ENCODE results near the gene MRPL57. TPM values are rescaled to one million over a fixed set of nuclear protein-coding genes. Genes with fewer than 3 reads are reported as not detected.
A peak's percentile ranks its signal among the peaks of the same experiment; 100 is the strongest.
"Not testable (repeated sequence)": the region's sequence is repeated elsewhere in the genome, so short reads cannot be mapped to it uniquely, and the experiment has no call there.

Gene MRPL57
- total and polyA plus RNA-seq, 9 donors, result 13.2 to 18.2 (median 16.1) TPM

DNA sequence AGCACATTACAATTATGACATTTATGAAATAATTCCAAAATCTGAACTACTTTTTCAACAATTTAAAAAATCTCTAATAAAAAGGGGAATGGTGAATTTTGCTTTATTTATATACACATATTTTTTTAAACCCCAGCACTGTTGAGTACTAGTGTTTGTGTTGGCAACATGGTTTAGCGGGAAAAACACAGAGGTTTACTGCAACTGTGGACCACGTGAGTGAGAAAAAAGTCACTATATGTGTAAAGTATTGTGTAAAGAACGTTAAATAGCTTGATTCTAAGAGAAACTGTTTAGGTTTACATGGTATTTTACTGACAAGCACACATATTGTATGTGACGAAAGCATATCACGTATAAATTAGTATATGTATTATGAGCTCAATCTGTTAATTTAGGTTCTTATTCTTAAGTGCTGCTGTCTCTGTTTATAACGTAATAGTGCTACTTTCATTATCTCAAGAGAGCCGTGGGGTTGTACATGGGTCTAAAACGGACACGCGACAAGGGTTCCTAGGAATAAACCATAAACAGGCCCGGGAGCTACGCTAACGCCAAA lies 723 bp upstream of the MRPL57 start:
- peak; percentile 17 for DNase-seq
- H3K4me1 ChIP-seq (ENCODE audit: control insufficient read depth, insufficient read depth, low read length), result peaks cover 5% of the 10 kb centered on the region
- peak overlapping the region; percentile 93 for H3K4me3 ChIP-seq (ENCODE audit: low read length)
- 0% methylated on average over 7 of the region's 13 CpGs for WGBS (ENCODE audit: insufficient coverage)
- H3K27ac ChIP-seq (ENCODE audit: low read length), result no peak overlapping the region
- H3K9me3 ChIP-seq (replicated peaks; ENCODE audit: control insufficient read depth, low read depth, low read length), result no peaks in the 10 kb centered on the region
- H3K27me3 ChIP-seq (ENCODE audit: control insufficient read depth, insufficient read depth, low read length), result no peaks in the 10 kb centered on the region
- no peaks in the 10 kb centered on the region for H3K36me3 ChIP-seq (ENCODE audit: control insufficient read depth, insufficient read depth, low read length)

DNA sequence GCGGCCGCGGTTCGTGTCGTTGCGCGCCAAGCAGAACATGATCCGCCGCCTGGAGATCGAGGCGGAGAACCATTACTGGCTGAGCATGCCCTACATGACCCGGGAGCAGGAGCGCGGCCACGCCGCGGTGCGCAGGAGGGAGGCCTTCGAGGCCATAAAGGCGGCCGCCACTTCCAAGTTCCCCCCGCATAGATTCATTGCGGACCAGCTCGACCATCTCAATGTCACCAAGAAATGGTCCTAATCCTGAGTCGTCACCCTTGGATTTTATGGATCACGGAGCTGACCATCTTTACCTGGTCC lies 475 bp downstream of the MRPL57 start:
- peak overlapping the region; percentile 93 for H3K4me3 ChIP-seq (ENCODE audit: low read length)
- H3K27me3 ChIP-seq (ENCODE audit: control insufficient read depth, insufficient read depth, low read length), result no peaks in the 10 kb centered on the region
- peaks cover 5% of the 10 kb centered on the region for H3K4me1 ChIP-seq (ENCODE audit: control insufficient read depth, insufficient read depth, low read length)
- H3K27ac ChIP-seq (ENCODE audit: low read length), result peak overlapping the region; percentile 97
- no peak for DNase-seq
- WGBS (ENCODE audit: insufficient coverage), result under 1% methylated on average over 21 of the region's 26 CpGs
- no peaks in the 10 kb centered on the region for H3K9me3 ChIP-seq (replicated peaks; ENCODE audit: control insufficient read depth, low read depth, low read length)
- no peaks in the 10 kb centered on the region for H3K36me3 ChIP-seq (ENCODE audit: control insufficient read depth, insufficient read depth, low read length)

DNA sequence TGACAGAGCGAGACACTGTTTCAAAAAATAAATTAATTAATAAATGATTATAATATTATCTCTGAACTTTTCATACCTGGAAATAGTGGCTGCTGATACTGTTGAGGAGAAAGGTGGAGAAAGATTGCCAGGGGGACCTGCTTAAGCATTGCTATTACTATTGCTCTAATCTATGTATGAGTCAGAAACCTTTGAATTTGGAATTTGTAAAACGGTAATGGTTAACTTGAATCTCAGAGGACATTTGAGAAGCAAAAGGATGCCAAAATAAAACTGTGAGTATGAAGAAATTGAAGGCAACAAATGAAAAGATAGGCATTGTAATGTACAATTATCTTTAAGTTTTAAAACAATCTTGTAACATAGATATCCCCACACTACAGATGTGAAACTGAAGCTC lies 5.2 kb downstream of the MRPL57 start:
- Histone ChIP-seq H3K9me3 (replicated peaks; ENCODE audit: control insufficient read depth, low read depth, low read length) (no peaks in the 10 kb centered on the region), H3K36me3 (ENCODE audit: control insufficient read depth, insufficient read depth, low read length) (no peaks in the 10 kb centered on the region), H3K27ac (ENCODE audit: low read length) (no peak overlapping the region), H3K27me3 (ENCODE audit: control insufficient read depth, insufficient read depth, low read length) (no peaks in the 10 kb centered on the region), H3K4me1 (ENCODE audit: control insufficient read depth, insufficient read depth, low read length) (peaks cover 5% of the 10 kb centered on the region), H3K4me3 (ENCODE audit: low read length) (no peak overlapping the region)
- WGBS (ENCODE audit: insufficient coverage), result no CpG with 5 or more reads among the region's 2 CpGs
- no peak for DNase-seq

DNA sequence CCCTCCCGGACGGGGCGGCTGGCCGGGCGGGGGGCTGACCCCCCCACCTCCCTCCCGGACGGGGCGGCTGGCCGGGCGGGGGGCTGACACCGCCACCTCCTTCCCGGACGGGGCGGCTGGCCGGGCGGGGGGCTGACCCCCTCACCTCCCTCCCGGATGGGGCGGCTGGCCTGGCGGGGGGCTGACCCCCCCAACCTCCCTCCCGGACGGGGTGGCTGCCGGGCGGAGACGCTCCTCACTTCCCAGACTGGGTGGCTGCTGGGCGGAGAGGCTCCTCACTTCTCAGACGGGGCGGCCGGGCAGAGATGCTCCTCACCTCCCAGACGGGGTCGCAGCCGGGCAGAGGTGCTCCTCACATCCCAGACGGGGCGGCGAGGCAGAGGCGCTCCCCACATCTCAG lies 10.0 kb downstream of the MRPL57 start:
- H3K4me3 ChIP-seq (ENCODE audit: low read length); H3K9me3 ChIP-seq (replicated peaks; ENCODE audit: control insufficient read depth, low read depth, low read length); H3K36me3 ChIP-seq (ENCODE audit: control insufficient read depth, insufficient read depth, low read length); DNase-seq; H3K4me1 ChIP-seq (ENCODE audit: control insufficient read depth, insufficient read depth, low read length); H3K27ac ChIP-seq (ENCODE audit: low read length); H3K27me3 ChIP-seq (ENCODE audit: control insufficient read depth, insufficient read depth, low read length): not testable (repeated sequence)
- 100% methylated on average over 1 of the region's 35 CpGs for WGBS (ENCODE audit: insufficient coverage)

DNA sequence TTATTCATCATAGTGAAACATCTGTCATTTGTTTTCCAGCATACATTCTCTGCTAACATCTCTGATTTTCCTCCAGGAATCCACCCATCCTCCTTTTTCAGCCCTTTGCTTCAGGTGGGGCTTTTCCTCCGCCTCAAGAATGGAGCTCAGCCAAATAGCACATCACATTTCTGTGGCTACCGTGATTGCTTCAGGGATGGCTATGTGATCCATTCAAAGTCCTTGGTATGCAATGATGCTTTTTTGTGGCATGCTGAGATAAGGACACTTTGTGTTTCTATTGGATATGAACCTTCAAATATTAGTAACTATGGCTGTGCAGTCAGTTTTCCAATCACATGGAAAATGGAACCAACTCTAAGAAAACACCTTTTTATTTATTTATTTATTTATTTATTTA lies 18.3 kb downstream of the MRPL57 start:
- not testable (repeated sequence) for H3K27me3 ChIP-seq (ENCODE audit: control insufficient read depth, insufficient read depth, low read length); H3K9me3 ChIP-seq (replicated peaks; ENCODE audit: control insufficient read depth, low read depth, low read length); H3K36me3 ChIP-seq (ENCODE audit: control insufficient read depth, insufficient read depth, low read length); H3K4me3 ChIP-seq (ENCODE audit: low read length); H3K4me1 ChIP-seq (ENCODE audit: control insufficient read depth, insufficient read depth, low read length); H3K27ac ChIP-seq (ENCODE audit: low read length); DNase-seq
- no CpG with 5 or more reads among the region's 2 CpGs for WGBS (ENCODE audit: insufficient coverage)

DNA sequence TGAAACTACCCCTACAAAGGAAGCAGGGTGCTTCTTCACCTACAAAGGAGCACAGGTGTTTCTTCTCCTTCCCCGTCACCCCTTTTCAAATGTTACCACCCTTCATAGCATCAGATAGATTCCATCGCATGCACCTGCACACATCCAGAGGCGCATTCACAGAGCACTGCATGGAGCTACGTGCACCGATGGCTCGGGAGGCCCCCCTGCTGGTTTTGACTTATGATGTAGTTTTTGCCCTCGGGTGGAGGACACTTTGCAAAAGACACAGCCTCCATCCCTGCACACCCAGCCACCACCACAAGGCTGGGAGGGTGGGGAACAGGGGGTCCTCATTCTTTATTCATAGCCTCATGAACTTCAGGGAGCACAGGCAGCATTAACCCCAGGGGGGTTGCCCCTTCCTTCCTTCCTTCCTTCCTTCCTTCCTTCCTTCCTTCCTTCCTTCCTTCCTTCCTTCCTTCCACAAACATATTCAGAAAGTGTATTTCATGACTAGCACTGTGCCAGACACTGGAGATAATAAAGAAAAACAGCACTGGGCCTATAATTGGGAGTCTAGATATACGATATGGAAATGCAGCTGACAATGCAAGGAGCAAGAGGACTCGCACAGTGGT lies 21.3 kb downstream of the MRPL57 start:
- H3K27me3 ChIP-seq (ENCODE audit: control insufficient read depth, insufficient read depth, low read length); H3K4me3 ChIP-seq (ENCODE audit: low read length); DNase-seq; H3K36me3 ChIP-seq (ENCODE audit: control insufficient read depth, insufficient read depth, low read length); H3K27ac ChIP-seq (ENCODE audit: low read length); H3K9me3 ChIP-seq (replicated peaks; ENCODE audit: control insufficient read depth, low read depth, low read length); H3K4me1 ChIP-seq (ENCODE audit: control insufficient read depth, insufficient read depth, low read length): not testable (repeated sequence)
- 94% methylated on average over 3 of the region's 9 CpGs for WGBS (ENCODE audit: insufficient coverage)

DNA sequence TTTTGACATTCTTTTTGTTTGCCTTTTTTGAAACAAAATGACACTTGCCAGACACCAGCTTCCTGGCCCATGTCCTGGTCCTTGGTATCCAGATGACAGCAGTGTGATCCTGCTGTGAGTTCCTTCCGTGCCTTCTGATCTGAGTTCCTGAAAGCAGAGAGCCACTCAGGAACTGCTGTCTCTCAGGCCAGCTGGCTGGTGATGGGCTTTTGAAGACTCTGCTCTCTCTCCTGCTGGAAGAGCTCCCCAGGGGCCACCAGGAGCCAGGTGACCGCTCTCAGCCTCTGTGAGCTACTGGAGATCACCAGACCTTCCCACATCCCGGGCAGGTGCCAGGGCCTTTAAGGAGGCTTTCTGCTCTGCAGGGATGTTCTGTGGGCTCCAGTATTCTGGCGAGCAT lies 21.9 kb downstream of the MRPL57 start:
- H3K4me3 ChIP-seq (ENCODE audit: low read length); H3K27me3 ChIP-seq (ENCODE audit: control insufficient read depth, insufficient read depth, low read length); H3K36me3 ChIP-seq (ENCODE audit: control insufficient read depth, insufficient read depth, low read length); H3K27ac ChIP-seq (ENCODE audit: low read length); H3K4me1 ChIP-seq (ENCODE audit: control insufficient read depth, insufficient read depth, low read length); DNase-seq; H3K9me3 ChIP-seq (replicated peaks; ENCODE audit: control insufficient read depth, low read depth, low read length): not testable (repeated sequence)
- 35% methylated on average over 2 of the region's 4 CpGs for WGBS (ENCODE audit: insufficient coverage)

DNA sequence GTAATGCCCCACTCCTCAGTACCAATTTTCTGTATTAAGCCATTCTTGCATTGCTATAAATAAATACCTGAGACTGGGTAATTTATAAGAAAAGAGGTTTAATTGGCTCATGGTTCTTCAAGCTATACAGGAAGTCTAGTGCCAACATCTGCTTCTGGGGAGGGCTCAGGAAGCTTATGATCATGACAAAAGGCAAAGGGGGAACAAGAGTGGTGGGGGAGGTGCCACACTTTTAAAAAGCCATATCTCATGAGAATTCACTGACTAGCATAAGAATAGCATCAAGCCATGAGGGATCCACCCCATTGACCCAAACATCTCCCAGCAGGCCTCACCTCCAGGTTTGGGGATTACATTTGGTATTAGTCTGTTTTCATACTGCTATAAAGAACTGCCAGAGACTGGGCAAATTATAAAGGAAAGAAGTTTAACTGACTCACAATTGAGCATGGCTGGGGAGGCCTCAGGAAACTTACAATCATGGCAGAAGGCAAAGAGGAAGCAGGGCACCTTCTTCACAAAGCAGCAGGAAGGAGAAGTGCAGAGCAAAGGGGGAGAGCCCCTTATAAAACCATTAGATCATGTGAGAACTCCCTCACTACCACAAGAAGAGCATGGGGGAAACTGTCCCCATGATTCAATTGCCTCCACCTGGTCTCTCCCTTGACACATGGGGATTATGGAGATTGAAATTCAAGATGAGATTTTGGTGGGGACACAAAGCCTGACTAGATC lies 25.2 kb downstream of the MRPL57 start:
- H3K9me3 ChIP-seq (replicated peaks; ENCODE audit: control insufficient read depth, low read depth, low read length); H3K27ac ChIP-seq (ENCODE audit: low read length); H3K4me3 ChIP-seq (ENCODE audit: low read length); H3K36me3 ChIP-seq (ENCODE audit: control insufficient read depth, insufficient read depth, low read length); H3K4me1 ChIP-seq (ENCODE audit: control insufficient read depth, insufficient read depth, low read length); H3K27me3 ChIP-seq (ENCODE audit: control insufficient read depth, insufficient read depth, low read length); DNase-seq: not testable (repeated sequence)

DNA sequence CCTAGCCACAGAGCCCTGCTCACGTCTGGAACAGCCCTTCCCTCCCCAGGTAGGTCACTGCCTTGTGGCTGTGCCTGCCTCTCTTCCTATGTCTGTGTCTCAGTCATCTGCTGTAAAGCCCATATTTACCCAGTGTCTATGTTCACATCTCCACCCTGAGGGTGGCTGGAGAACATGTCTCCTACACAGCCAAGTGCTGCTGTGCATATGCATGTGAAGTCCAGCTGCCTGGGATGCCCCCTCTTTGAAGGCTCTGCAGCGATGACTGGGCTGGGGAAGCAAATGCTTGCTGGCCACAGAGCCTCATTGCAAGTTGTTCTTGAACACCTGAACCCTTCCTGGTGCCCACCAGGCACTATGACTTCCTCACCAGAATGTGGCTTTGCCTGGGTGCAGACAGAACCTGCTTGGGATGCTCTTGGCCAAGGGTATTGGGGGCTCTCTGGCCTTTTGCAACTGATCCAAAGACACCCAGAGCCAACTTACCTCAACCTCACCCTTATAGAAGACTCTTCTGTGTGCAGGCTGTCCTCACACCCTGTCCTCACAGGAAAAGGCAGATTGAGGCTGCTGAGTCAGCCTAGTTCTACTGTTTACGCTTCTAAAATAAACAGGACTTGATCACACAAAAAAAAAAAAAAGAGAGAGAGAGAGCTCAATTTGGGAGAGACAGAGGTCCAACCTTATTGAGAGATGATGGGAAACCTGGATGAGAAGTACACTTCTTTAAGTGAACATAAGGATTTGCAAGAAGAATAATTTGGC lies 26.5 kb downstream of the MRPL57 start:
- Histone ChIP-seq H3K27ac (ENCODE audit: low read length) (no peak overlapping the region), H3K4me3 (ENCODE audit: low read length) (no peak overlapping the region), H3K9me3 (replicated peaks; ENCODE audit: control insufficient read depth, low read depth, low read length) (no peaks in the 10 kb centered on the region), H3K36me3 (ENCODE audit: control insufficient read depth, insufficient read depth, low read length) (no peaks in the 10 kb centered on the region), H3K27me3 (ENCODE audit: control insufficient read depth, insufficient read depth, low read length) (no peaks in the 10 kb centered on the region), H3K4me1 (ENCODE audit: control insufficient read depth, insufficient read depth, low read length) (no peaks in the 10 kb centered on the region)
- DNase-seq, result no peak
- 64% methylated on average over 2 of the region's 3 CpGs for WGBS (ENCODE audit: insufficient coverage)

DNA sequence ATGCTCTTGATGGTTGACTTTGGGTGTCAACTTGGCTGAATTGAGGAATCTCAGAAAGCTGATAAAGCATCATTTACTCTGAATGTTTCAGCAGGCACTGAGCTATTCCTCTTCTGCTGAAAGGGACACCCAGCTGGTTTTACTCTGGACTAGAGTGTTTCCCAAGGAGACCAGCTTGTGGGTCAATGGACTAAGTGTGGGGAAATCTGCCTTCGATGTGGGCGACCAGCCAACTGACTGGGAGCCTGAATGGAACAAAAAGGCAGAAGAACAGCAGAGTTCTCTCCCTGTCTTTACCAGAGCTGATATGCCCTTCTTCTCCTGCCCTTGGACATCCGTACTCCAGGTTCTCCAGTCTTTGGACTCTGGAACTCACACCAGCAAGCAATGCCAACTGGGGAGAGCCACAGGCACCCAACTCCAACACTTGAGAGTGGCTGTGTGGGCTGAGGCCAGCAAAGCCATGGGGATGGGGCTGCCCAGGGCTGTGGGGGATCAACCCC lies 32.2 kb downstream of the MRPL57 start:
- WGBS (ENCODE audit: insufficient coverage), result 88% methylated on average over 1 of the region's 3 CpGs
- H3K27ac ChIP-seq (ENCODE audit: low read length), result no peak overlapping the region
- H3K9me3 ChIP-seq (replicated peaks; ENCODE audit: control insufficient read depth, low read depth, low read length), result no peaks in the 10 kb centered on the region
- no peak overlapping the region for H3K4me3 ChIP-seq (ENCODE audit: low read length)
- H3K27me3 ChIP-seq (ENCODE audit: control insufficient read depth, insufficient read depth, low read length), result no peaks in the 10 kb centered on the region
- H3K4me1 ChIP-seq (ENCODE audit: control insufficient read depth, insufficient read depth, low read length), result no peaks in the 10 kb centered on the region
- DNase-seq, result no peak
- H3K36me3 ChIP-seq (ENCODE audit: control insufficient read depth, insufficient read depth, low read length), result no peaks in the 10 kb centered on the region

Data from muscle of leg (tissue), 11 donors.